Hepatocyte (in vitro differentiated cells): ENCODE results near the gene CRISPLD2. TPM values are rescaled to one million over a fixed set of nuclear protein-coding genes. Genes with fewer than 3 reads are reported as not detected.

Experiments
- DNase-seq: peaks from one replicate; pipeline ENCODE4 v3.0.0-alpha.2; 2016; ENCODE audit warnings: low spot score
- H2AFZ ChIP-seq: fragments of 200-600 bp; sonication (generic); 2 replicates; pipeline ENCODE4 v1.6.0; 2016; ENCODE audit warnings: antibody characterized with exemption, mild to moderate bottlenecking
- H3K27ac ChIP-seq: fragments of 200-600 bp; sonication (generic); 2 replicates; pipeline ENCODE4 v1.5.1; 2016; ENCODE audit warnings: mild to moderate bottlenecking
- H3K27me3 ChIP-seq: fragments of 200-600 bp; sonication (generic); 2 replicates; pipeline ENCODE4 v1.6.1; 2016
- H3K36me3 ChIP-seq: fragments of 200-600 bp; sonication (generic); replicated peaks from 2 replicates; pipeline ENCODE4 v1.5.1; 2016; ENCODE audit warnings: low read depth; ENCODE audit not compliant: insufficient read depth
- H3K4me1 ChIP-seq: fragments of 200-600 bp; sonication (generic); 2 replicates; pipeline ENCODE4 v1.5.1; 2016; ENCODE audit warnings: mild to moderate bottlenecking, moderate library complexity; ENCODE audit not compliant: insufficient read depth
- H3K4me2 ChIP-seq: fragments of 200-600 bp; sonication (generic); 2 replicates; pipeline ENCODE4 v1.6.0; 2016
- H3K4me3 ChIP-seq: fragments of 200-600 bp; sonication (generic); 2 replicates; pipeline ENCODE4 v1.5.1; 2016; ENCODE audit warnings: mild to moderate bottlenecking
- H3K79me2 ChIP-seq: fragments of 200-600 bp; sonication (generic); 2 replicates; pipeline ENCODE4 v1.6.0; 2017; ENCODE audit warnings: mild to moderate bottlenecking
- H3K9me2 ChIP-seq: fragments of 200-600 bp; sonication (generic); replicated peaks from 2 replicates; pipeline ENCODE4 v1.6.0; 2017; ENCODE audit warnings: mild to moderate bottlenecking; ENCODE audit not compliant: insufficient read depth
- H3K9me3 ChIP-seq: fragments of 200-600 bp; sonication (generic); 2 replicates; pipeline ENCODE4 v1.5.1; 2016; ENCODE audit warnings: low read depth, mild to moderate bottlenecking
- H4K20me1 ChIP-seq: fragments of 200-600 bp; sonication (generic); 2 replicates; pipeline ENCODE4 v1.6.0; 2016; ENCODE audit warnings: mild to moderate bottlenecking; ENCODE audit not compliant: insufficient read depth, poor library complexity, severe bottlenecking
- CTCF ChIP-seq: fragments of 200-600 bp; sonication (generic); IDR thresholded peaks from 2 replicates; pipeline ENCODE4 v1.5.1; 2016; ENCODE audit warnings: antibody characterized with exemption, mild to moderate bottlenecking; ENCODE audit not compliant: poor library complexity
- EZH2 ChIP-seq: fragments of 200-600 bp; sonication (generic); IDR thresholded peaks from 2 replicates; pipeline ENCODE4 v1.6.1; 2016; ENCODE audit warnings: antibody characterized with exemption, mild to moderate bottlenecking, borderline replicate concordance
- EZH2phosphoT487 ChIP-seq: fragments of 200-600 bp; sonication (generic); IDR thresholded peaks from one replicate; pipeline ENCODE4 v1.6.1; 2018; ENCODE audit warnings: antibody characterized with exemption, mild to moderate bottlenecking, low read depth, moderate library complexity; ENCODE audit not compliant: unreplicated experiment, severe bottlenecking
- WGBS: methylation state at CpG from one replicate; pipeline ENCODE4 v1.1.6; 2016; ENCODE audit warnings: low lambda C conversion rate; ENCODE audit errors: missing lambda C conversion rate; 5-methylcytosine and 5-hydroxymethylcytosine counted together
- polyA plus RNA-seq: library from polyadenylated mRNA; unstranded; fragments of >200 nt; fragmentation: Nextera tagmentation; extraction: Ambion mirVana; gene quantifications from 2 replicates; pipeline ENCODE4 v1.2.1, GENCODE V29; 2016
- total RNA-seq: library from RNA; depleted of rRNA; stranded (reverse); fragments of >200 nt; gene quantifications from 2 replicates; pipeline ENCODE4 v1.2.3, GENCODE V29; 2014

Gene CRISPLD2
- total and polyA plus RNA-seq, 2 experiments from 2014 or later, result 281 to 315 TPM

- Histone ChIP-seq H4K20me1 (no peaks in the 10 kb centered on the region), H3K27ac (no peak overlapping the region), H3K27me3 (no peaks in the 10 kb centered on the region), H3K4me1 (peaks cover 11% of the 10 kb centered on the region), H3K4me3 (no peak overlapping the region), H3K9me3 (no peaks in the 10 kb centered on the region), H3K36me3 (no peaks in the 10 kb centered on the region), H3K9me2 (no peaks in the 10 kb centered on the region), H2AFZ (no peak overlapping the region), H3K79me2 (no peaks in the 10 kb centered on the region), H3K4me2 (no peak overlapping the region)
- no peak for DNase-seq
- over 99% methylated on average over 8 of the region's 8 CpGs for WGBS
- TF ChIP-seq EZH2 (no peak), EZH2phosphoT487 (no peak), CTCF (no peak)
Measured at GRCh38 chr16:84920333-84920732, 100.5 kb downstream of the CRISPLD2 start.

GRCh38 chr16:84922351-84923120 is 102.8 kb downstream of the CRISPLD2 start:
- Histone ChIP-seq H4K20me1 (no peaks in the 10 kb centered on the region), H2AFZ (no peak overlapping the region)
- WGBS, result 58% methylated on average over 19 of the region's 19 CpGs

GRCh38 chr16:84924331-84925091 is 104.7 kb downstream of the CRISPLD2 start:
- no peaks in the 10 kb centered on the region for H3K9me2 ChIP-seq
- H2AFZ ChIP-seq, result no peak overlapping the region
- no peaks in the 10 kb centered on the region for H4K20me1 ChIP-seq
- H3K36me3 ChIP-seq, result no peaks in the 10 kb centered on the region
- no peak overlapping the region for H3K4me2 ChIP-seq
- no peaks in the 10 kb centered on the region for H3K27me3 ChIP-seq
- DNase-seq, result no peak
- no peaks in the 10 kb centered on the region for H3K9me3 ChIP-seq
- no peak for TF ChIP-seq EZH2phosphoT487
- no peak for TF ChIP-seq CTCF
- no peak for TF ChIP-seq EZH2
- no peaks in the 10 kb centered on the region for H3K79me2 ChIP-seq
- no peak overlapping the region for H3K4me3 ChIP-seq
- H3K27ac ChIP-seq, result no peak overlapping the region
- peaks cover 15% of the 10 kb centered on the region for H3K4me1 ChIP-seq
- WGBS, result 80% methylated on average over 23 of the region's 23 CpGs

More at GRCh38 chr16:84922351-84923120, 102.8 kb downstream of the CRISPLD2 start:
- no peaks in the 10 kb centered on the region for H3K27me3 ChIP-seq
- no peaks in the 10 kb centered on the region for H3K36me3 ChIP-seq
- peaks cover 11% of the 10 kb centered on the region for H3K4me1 ChIP-seq
- H3K4me2 ChIP-seq, result no peak overlapping the region
- no peak for DNase-seq
- H3K27ac ChIP-seq, result peak overlapping the region; percentile 64
- H3K79me2 ChIP-seq, result no peaks in the 10 kb centered on the region
- H3K9me3 ChIP-seq, result no peaks in the 10 kb centered on the region
- no peak overlapping the region for H3K4me3 ChIP-seq
- H3K9me2 ChIP-seq, result no peaks in the 10 kb centered on the region
- TF ChIP-seq EZH2 (no peak), EZH2phosphoT487 (no peak), CTCF (no peak)
